Neural cell (in vitro differentiated cells): ENCODE measurements around the gene RABGAP1L. TPM values are rescaled to one million over a fixed set of nuclear protein-coding genes. Genes with fewer than 3 reads are reported as not detected.

Experiments used
- H2AFZ ChIP-seq: fragments of 200-600, 300-800 bp; sonication (generic), shearing (Covaris generic); 2 replicates; pipeline ENCODE4 v1.6.0; 2014; ENCODE audit warnings: low read depth, mild to moderate bottlenecking, antibody characterized with exemption, low read length, moderate library complexity
- H3F3A ChIP-seq: fragments of 200-600 bp; shearing (Covaris generic); 2 replicates; pipeline ENCODE4 v1.6.1; 2016; ENCODE audit warnings: mild to moderate bottlenecking, moderate library complexity, mixed read lengths, antibody characterized with exemption, low read length; ENCODE audit not compliant: insufficient read depth, poor library complexity, severe bottlenecking
- H3K27ac ChIP-seq: fragments of 200-600, 300-800 bp; sonication (generic), shearing (Covaris generic); 2 replicates; pipeline ENCODE4 v1.5.1; 2014; ENCODE audit warnings: mild to moderate bottlenecking, low read length, moderate library complexity
- H3K27me3 ChIP-seq: fragments of 300-800, 200-600 bp; sonication (generic), shearing (Covaris generic); 2 replicates; pipeline ENCODE4 v1.6.0; 2014; ENCODE audit warnings: mild to moderate bottlenecking, low read depth, low read length, moderate library complexity; ENCODE audit not compliant: insufficient read depth
- H3K36me3 ChIP-seq: fragments of 300-800, 200-600 bp; sonication (generic), shearing (Covaris generic); 2 replicates; pipeline ENCODE4 v1.5.1; 2014; ENCODE audit warnings: mild to moderate bottlenecking, antibody characterized with exemption, low read length, moderate library complexity; ENCODE audit not compliant: insufficient read depth
- H3K4me2 ChIP-seq: fragments of 300-800, 200-600 bp; sonication (generic), shearing (Covaris generic); 2 replicates; pipeline ENCODE4 v1.6.0; 2014; ENCODE audit warnings: mild to moderate bottlenecking, low read length
- H3K4me3 ChIP-seq: fragments of 300-800, 200-600 bp; sonication (generic), shearing (Covaris generic); 2 replicates; pipeline ENCODE4 v1.5.1; 2014; ENCODE audit warnings: mild to moderate bottlenecking, low read length, moderate library complexity
- H3K79me2 ChIP-seq: fragments of 200-600 bp; shearing (Covaris generic); replicated peaks from 2 replicates; pipeline ENCODE4 v1.6.0; 2014; ENCODE audit warnings: mild to moderate bottlenecking, low read length, moderate library complexity; ENCODE audit not compliant: insufficient read depth
- H3K9ac ChIP-seq: fragments of 300-800, 200-600 bp; sonication (generic), shearing (Covaris generic); 2 replicates; pipeline ENCODE4 v1.6.1; 2016; ENCODE audit warnings: mild to moderate bottlenecking, low read length, mixed read lengths
- H3K9me2 ChIP-seq: fragments of 200-600 bp; shearing (Covaris generic); 2 replicates; pipeline ENCODE4 v1.6.1; 2016; ENCODE audit warnings: mild to moderate bottlenecking, low read length, mixed read lengths; ENCODE audit not compliant: insufficient read depth
- H3K9me3 ChIP-seq: fragments of 200-600, 300-800 bp; sonication (generic), shearing (Covaris generic); 2 replicates; pipeline ENCODE4 v1.6.1; 2016; ENCODE audit warnings: mild to moderate bottlenecking, mixed run types, low read length, moderate library complexity, mixed read lengths
- H4K20me1 ChIP-seq: fragments of 200-600 bp; shearing (Covaris generic); 2 replicates; pipeline ENCODE4 v1.6.1; 2016; ENCODE audit warnings: mild to moderate bottlenecking, mixed run types; ENCODE audit not compliant: insufficient read depth
- CTCF ChIP-seq: fragments of 450-650 bp; IDR thresholded peaks from 2 replicates; pipeline ENCODE4 v1.5.1; 2014; ENCODE audit warnings: antibody characterized with exemption, mild to moderate bottlenecking, moderate library complexity; ENCODE audit not compliant: poor library complexity, severe bottlenecking
- EP300 ChIP-seq: fragments of 450-650 bp; conservative IDR thresholded peaks from 2 replicates; pipeline ENCODE4 v1.6.1; 2014; ENCODE audit warnings: antibody characterized with exemption, mild to moderate bottlenecking, moderate library complexity; ENCODE audit not compliant: poor library complexity, severe bottlenecking
- EZH2 ChIP-seq: fragments of 200-600, 300-800 bp; shearing (Covaris generic), sonication (generic); IDR thresholded peaks from 2 replicates; pipeline ENCODE4 v1.6.1; 2014; ENCODE audit warnings: antibody characterized with exemption, low read length, borderline replicate concordance, mild to moderate bottlenecking; ENCODE audit not compliant: insufficient read depth, poor library complexity, severe bottlenecking
- MXI1 ChIP-seq: fragments of 450-650 bp; conservative IDR thresholded peaks from 2 replicates; pipeline ENCODE4 v1.6.1; 2014; ENCODE audit warnings: antibody characterized with exemption, mild to moderate bottlenecking; ENCODE audit not compliant: poor library complexity, severe bottlenecking
- POLR2AphosphoS5 ChIP-seq: IDR thresholded peaks from 2 replicates; pipeline ENCODE4 v1.6.1; 2012
- RAD21 ChIP-seq: fragments of 450-650 bp; conservative IDR thresholded peaks from 2 replicates; pipeline ENCODE4 v1.6.1; 2014; ENCODE audit warnings: antibody characterized with exemption, mild to moderate bottlenecking, moderate library complexity
- SMC3 ChIP-seq: fragments of 450-650 bp; conservative IDR thresholded peaks from 2 replicates; pipeline ENCODE4 v1.6.1; 2014; ENCODE audit warnings: antibody characterized with exemption, mild to moderate bottlenecking, moderate library complexity; ENCODE audit not compliant: poor library complexity
- TAF1 ChIP-seq: IDR thresholded peaks from 2 replicates; pipeline ENCODE4 v1.6.1; 2012; ENCODE audit warnings: low read depth
- polyA plus RNA-seq: library from polyadenylated mRNA; depleted of rRNA; stranded (reverse); fragments of >200 nt; gene quantifications from 2 replicates; pipeline ENCODE4 v1.2.3, GENCODE V29; 2014
- TF ChIP-seq, protein P1 (sequence below): IDR thresholded peaks from 2 replicates; pipeline ENCODE4 v1.6.1; 2012; ENCODE audit warnings: borderline replicate concordance

RABGAP1L gene
- polyA plus RNA-seq, 1 donor from 2014 or later: 32.2 TPM

DNA sequence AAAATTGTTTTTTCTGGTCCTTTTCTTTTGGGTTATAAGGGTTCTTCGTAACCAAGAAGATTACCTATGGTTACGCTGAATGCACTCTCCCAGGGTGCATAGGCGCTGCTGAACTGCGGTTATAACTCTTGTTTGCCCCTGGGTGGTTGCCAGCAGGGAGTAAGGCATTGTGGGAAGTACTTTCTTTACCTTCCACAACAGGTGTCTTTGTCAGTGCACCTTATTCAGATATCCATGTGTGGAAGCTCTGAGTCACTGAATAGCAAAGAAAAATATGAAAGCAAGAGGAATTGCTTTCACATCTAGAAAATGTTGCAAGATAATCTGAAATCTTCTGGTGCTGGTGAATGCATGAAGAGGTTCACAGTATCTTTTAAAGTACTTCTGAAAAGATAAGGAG is 716.0 kb downstream of the RABGAP1L start:
- no peaks in the 10 kb centered on the region for H3K27me3 ChIP-seq
- no peak overlapping the region for H2AFZ ChIP-seq
- TF ChIP-seq EP300 (no peak), SMC3 (no peak), RAD21 (no peak), TAF1 (no peak), CTCF (no peak), POLR2AphosphoS5 (no peak), EZH2 (no peak), MXI1 (no peak)
- TF ChIP-seq, protein P1, sequence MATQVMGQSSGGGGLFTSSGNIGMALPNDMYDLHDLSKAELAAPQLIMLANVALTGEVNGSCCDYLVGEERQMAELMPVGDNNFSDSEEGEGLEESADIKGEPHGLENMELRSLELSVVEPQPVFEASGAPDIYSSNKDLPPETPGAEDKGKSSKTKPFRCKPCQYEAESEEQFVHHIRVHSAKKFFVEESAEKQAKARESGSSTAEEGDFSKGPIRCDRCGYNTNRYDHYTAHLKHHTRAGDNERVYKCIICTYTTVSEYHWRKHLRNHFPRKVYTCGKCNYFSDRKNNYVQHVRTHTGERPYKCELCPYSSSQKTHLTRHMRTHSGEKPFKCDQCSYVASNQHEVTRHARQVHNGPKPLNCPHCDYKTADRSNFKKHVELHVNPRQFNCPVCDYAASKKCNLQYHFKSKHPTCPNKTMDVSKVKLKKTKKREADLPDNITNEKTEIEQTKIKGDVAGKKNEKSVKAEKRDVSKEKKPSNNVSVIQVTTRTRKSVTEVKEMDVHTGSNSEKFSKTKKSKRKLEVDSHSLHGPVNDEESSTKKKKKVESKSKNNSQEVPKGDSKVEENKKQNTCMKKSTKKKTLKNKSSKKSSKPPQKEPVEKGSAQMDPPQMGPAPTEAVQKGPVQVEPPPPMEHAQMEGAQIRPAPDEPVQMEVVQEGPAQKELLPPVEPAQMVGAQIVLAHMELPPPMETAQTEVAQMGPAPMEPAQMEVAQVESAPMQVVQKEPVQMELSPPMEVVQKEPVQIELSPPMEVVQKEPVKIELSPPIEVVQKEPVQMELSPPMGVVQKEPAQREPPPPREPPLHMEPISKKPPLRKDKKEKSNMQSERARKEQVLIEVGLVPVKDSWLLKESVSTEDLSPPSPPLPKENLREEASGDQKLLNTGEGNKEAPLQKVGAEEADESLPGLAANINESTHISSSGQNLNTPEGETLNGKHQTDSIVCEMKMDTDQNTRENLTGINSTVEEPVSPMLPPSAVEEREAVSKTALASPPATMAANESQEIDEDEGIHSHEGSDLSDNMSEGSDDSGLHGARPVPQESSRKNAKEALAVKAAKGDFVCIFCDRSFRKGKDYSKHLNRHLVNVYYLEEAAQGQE: no peak
- H3K4me3 ChIP-seq: no peak overlapping the region
- H3K4me2 ChIP-seq: no peak overlapping the region
- H3K79me2 ChIP-seq: no peaks in the 10 kb centered on the region
- H3K27ac ChIP-seq: no peak overlapping the region
- H3K36me3 ChIP-seq: no peaks in the 10 kb centered on the region
- no peaks in the 10 kb centered on the region for H3K9me3 ChIP-seq
- no peaks in the 10 kb centered on the region for H3K9me2 ChIP-seq
- no peaks in the 10 kb centered on the region for H4K20me1 ChIP-seq
- no peaks in the 10 kb centered on the region for H3F3A ChIP-seq
- no peak overlapping the region for H3K9ac ChIP-seq

GRCh38 chr1:174877208-174877673 is 717.9 kb downstream of the RABGAP1L start:
- no peaks in the 10 kb centered on the region for H3K36me3 ChIP-seq
- no peaks in the 10 kb centered on the region for H4K20me1 ChIP-seq
- H2AFZ ChIP-seq: no peak overlapping the region
- no peaks in the 10 kb centered on the region for H3F3A ChIP-seq
- no peaks in the 10 kb centered on the region for H3K27me3 ChIP-seq
- H3K9me2 ChIP-seq: no peaks in the 10 kb centered on the region
- no peak overlapping the region for H3K27ac ChIP-seq
- no peak overlapping the region for H3K4me3 ChIP-seq
- TF ChIP-seq, protein P1: no peak
- TF ChIP-seq POLR2AphosphoS5 (no peak), SMC3 (no peak), TAF1 (no peak), EZH2 (no peak), MXI1 (no peak), RAD21 (no peak), EP300 (no peak), CTCF (no peak)
- no peaks in the 10 kb centered on the region for H3K9me3 ChIP-seq
- H3K79me2 ChIP-seq: no peaks in the 10 kb centered on the region
- no peak overlapping the region for H3K9ac ChIP-seq
- H3K4me2 ChIP-seq: no peak overlapping the region
